K562 (cell line): ENCODE data around the gene DIP2B. TPM values are rescaled to one million over a fixed set of nuclear protein-coding genes. Genes with fewer than 3 reads are reported as not detected.

Experiments used
- ATAC-seq: fragments of 200-7000 bp; cut with Tn5 transposase; 3 replicates; pipeline ENCODE4 v1.9.1; 2020; ENCODE audit warnings: moderate library complexity
- BruUV-seq: library from RNA; stranded (reverse); fragments of 400-500 nt; replicated peaks from 2 replicates; lab custom pipeline; 2021; lab: Mats Ljungman, UMichigan
- CTCF ChIA-PET: fragments of 300-600 bp; formaldehyde crosslinking; extraction: SDS; loops from one replicate; lab custom pipeline; 2021; ENCODE audit warnings: low intra/inter-chr PET ratio; lab: Yijun Ruan, JAX
- POLR2A ChIA-PET: fragments of 300-600, 350-650 bp; sonication (Branson Sonifier 250); formaldehyde crosslinking; extraction: SDS; loops from one replicate; lab custom pipeline; 2021; ENCODE audit warnings: antibody characterized with exemption, inconsistent platforms; lab: Yijun Ruan, JAX
- DNase-seq, 4 experiments: peaks; one replicate each; pipeline versions ENCODE4 v3.0.0 to v3.0.0-alpha.2; 2011 to 2018; ENCODE audit warnings: low spot score in 3 of 4, mixed read lengths in 3 of 4; ENCODE audit errors: extremely low read depth in 1 of 4
- FAIRE-seq: peaks from 2 replicates; lab custom pipeline; 2011; peaks lifted over from hg19 to GRCh38; lab: Jason Lieb, UNC
- H2AFZ ChIP-seq: 2 replicates; pipeline ENCODE4 v1.6.0; 2011; ENCODE audit warnings: low read depth, low read length, control low read depth, inconsistent platforms
- H3K27ac ChIP-seq: fragments of 200-600 bp; 3 replicates; pipeline ENCODE4 v1.8.0; 2011; ENCODE audit warnings: low read depth, mild to moderate bottlenecking, control low read depth, inconsistent platforms, low read length, moderate library complexity, mixed read lengths; ENCODE audit errors: extremely low read depth
- H3K27me3 ChIP-seq, 2 experiments: fragments of 300-600 bp in 1 of 2; 2 replicates in 1 of 2; 3 replicates in 1 of 2; pipeline versions ENCODE4 v1.6.0 to v1.8.0; 2011; ENCODE audit warnings: inconsistent platforms in 2 of 2, low read length in 2 of 2, mild to moderate bottlenecking in 1 of 2, mixed read lengths in 1 of 2, moderate library complexity in 1 of 2; ENCODE audit not compliant: control insufficient read depth in 2 of 2, insufficient read depth in 2 of 2
- H3K36me3 ChIP-seq: fragments of 300-600 bp; 3 replicates; pipeline ENCODE4 v1.8.0; 2011; ENCODE audit warnings: mild to moderate bottlenecking, low read length, inconsistent platforms; ENCODE audit not compliant: control insufficient read depth, insufficient read depth
- H3K4me1 ChIP-seq, 2 experiments: fragments of 200-600 bp in 1 of 2; replicated peaks in 1 of 2; 2 replicates in 1 of 2; 3 replicates in 1 of 2; pipeline versions ENCODE4 v1.5.1 to v1.8.0; 2011; ENCODE audit warnings: inconsistent platforms in 2 of 2, low read length in 2 of 2, mild to moderate bottlenecking in 1 of 2, mixed read lengths in 1 of 2, moderate library complexity in 1 of 2; ENCODE audit not compliant: control insufficient read depth in 2 of 2, insufficient read depth in 2 of 2
- H3K4me2 ChIP-seq: 2 replicates; pipeline ENCODE4 v1.6.1; 2011; ENCODE audit warnings: low read length, control low read depth, inconsistent platforms, mixed read lengths; ENCODE audit not compliant: insufficient read depth
- H3K4me3 ChIP-seq: fragments of 200-600 bp; sonication (generic), shearing (Covaris generic); 2 replicates; pipeline ENCODE4 v1.5.1; 2016; ENCODE audit warnings: control low read depth, inconsistent platforms
- H3K79me2 ChIP-seq: fragments of 200-600 bp; 3 replicates; pipeline ENCODE4 v1.8.0; 2011; ENCODE audit warnings: low read length, inconsistent platforms; ENCODE audit not compliant: control insufficient read depth, insufficient read depth
- H3K9ac ChIP-seq, 2 experiments: 2 replicates each; pipeline versions ENCODE4 v1.6.0 to v1.6.1; 2011; ENCODE audit warnings: low read depth in 2 of 2, low read length in 2 of 2, control low read depth in 1 of 2, inconsistent platforms in 1 of 2, mild to moderate bottlenecking in 1 of 2, mixed read lengths in 1 of 2; ENCODE audit not compliant: insufficient read depth in 1 of 2
- H3K9me1 ChIP-seq: one replicate; pipeline ENCODE4 v1.6.0; 2011; ENCODE audit warnings: inconsistent platforms, mild to moderate bottlenecking, low read length, moderate library complexity; ENCODE audit not compliant: control insufficient read depth, insufficient read depth
- H3K9me3 ChIP-seq: replicated peaks from 2 replicates; pipeline ENCODE4 v1.5.1; 2011; ENCODE audit warnings: low read depth, low read length, inconsistent platforms; ENCODE audit not compliant: control insufficient read depth, insufficient read depth
- H4K20me1 ChIP-seq: replicated peaks from 2 replicates; pipeline ENCODE4 v1.6.1; 2011; ENCODE audit warnings: low read length, inconsistent platforms, mixed read lengths; ENCODE audit not compliant: control insufficient read depth, insufficient read depth
- CBFA2T3 ChIP-seq: fragments of 450-650 bp; IDR thresholded peaks from 2 replicates; pipeline ENCODE4 v1.6.1; 2017
- CREM ChIP-seq: IDR thresholded peaks from 2 replicates; pipeline ENCODE4 v1.6.1; 2014; ENCODE audit warnings: antibody characterized with exemption, low read depth
- DPF2 ChIP-seq: fragments of 450-650 bp; IDR thresholded peaks from 2 replicates; pipeline ENCODE4 v1.6.1; 2016
- HES1 ChIP-seq: fragments of 450-650 bp; IDR thresholded peaks from 2 replicates; pipeline ENCODE4 v1.6.1; 2016; ENCODE audit warnings: low read depth, mild to moderate bottlenecking, moderate library complexity
- JUND ChIP-seq, 2 experiments: IDR thresholded peaks; 2 replicates in 1 of 2; 3 replicates in 1 of 2; pipeline ENCODE4 v1.6.1; 2011; ENCODE audit warnings: borderline replicate concordance in 2 of 2, low read depth in 2 of 2, low read length in 2 of 2, improper control_type of control experiment in 1 of 2, missing biosample characterization in 1 of 2, missing genetic modification characterization in 1 of 2, missing genetic modification reagents in 1 of 2
- NCOA6 ChIP-seq: fragments of 450-650 bp; IDR thresholded peaks from 2 replicates; pipeline ENCODE4 v1.6.1; 2017; ENCODE audit warnings: mild to moderate bottlenecking
- NR2C1 ChIP-seq, 2 experiments: fragments of 450-650 bp; IDR thresholded peaks; 2 replicates each; pipeline ENCODE4 v1.6.1; 2017; ENCODE audit warnings: mild to moderate bottlenecking in 2 of 2, antibody characterized with exemption in 1 of 2, inconsistent platforms in 1 of 2, missing compliant biosample characterization in 1 of 2, missing genetic modification characterization in 1 of 2
- NR2C2 ChIP-seq, 2 experiments: fragments of 200-800 bp in 1 of 2; sonication (Bioruptor generic) in 1 of 2; sonication (generic) in 1 of 2; formaldehyde crosslinking in 1 of 2; IDR thresholded peaks; 2 replicates each; pipeline versions ENCODE4 v1.6.1 to v1.8.0; 2016 to 2022; ENCODE audit warnings: mild to moderate bottlenecking in 1 of 2, missing compliant biosample characterization in 1 of 2, missing genetic modification characterization in 1 of 2, missing genetic modification reagents in 1 of 2
- SIX5 ChIP-seq, 2 experiments: IDR thresholded peaks; 2 replicates each; pipeline ENCODE4 v1.6.1; 2011; ENCODE audit warnings: low read length in 2 of 2, borderline replicate concordance in 1 of 2, low read depth in 1 of 2, mild to moderate bottlenecking in 1 of 2, moderate library complexity in 1 of 2; ENCODE audit not compliant: insufficient read depth in 1 of 2
- SMARCA4 ChIP-seq: fragments of 450-650 bp; IDR thresholded peaks from 2 replicates; pipeline ENCODE4 v1.6.1; 2016
- SMARCE1 ChIP-seq: fragments of 450-650 bp; IDR thresholded peaks from 2 replicates; pipeline ENCODE4 v1.7.1; 2016; ENCODE audit warnings: mild to moderate bottlenecking
- SOX6 ChIP-seq: fragments of 450-650 bp; IDR thresholded peaks from 2 replicates; pipeline ENCODE4 v1.6.1; 2014; ENCODE audit warnings: mild to moderate bottlenecking
- TEAD4 ChIP-seq, 2 experiments: sonication (generic) in 1 of 2; formaldehyde crosslinking in 1 of 2; IDR thresholded peaks; 2 replicates each; pipeline versions ENCODE4 v1.6.1 to v1.8.0; 2012 to 2022; ENCODE audit warnings: borderline replicate concordance in 1 of 2, inconsistent platforms in 1 of 2, low read length in 1 of 2, mild to moderate bottlenecking in 1 of 2, missing genetic modification reagents in 1 of 2
- XRCC4 ChIP-seq: IDR thresholded peaks from one replicate; pipeline ENCODE4 v1.6.1; 2011; ENCODE audit not compliant: insufficient read depth, insufficient read length; ENCODE audit errors: extremely low read depth
- ZBTB11 ChIP-seq, 3 experiments: fragments of 200-800 bp in 1 of 3; fragments of 250-450 bp in 1 of 3; fragments of 450-650 bp in 1 of 3; sonication (Bioruptor Pico) in 1 of 3; sonication (Bioruptor generic) in 1 of 3; formaldehyde crosslinking in 1 of 3; IDR thresholded peaks; 2 replicates each; pipeline versions ENCODE4 v1.6.1 to v1.8.0; 2016 to 2022; ENCODE audit warnings: mild to moderate bottlenecking in 2 of 3, missing genetic modification characterization in 2 of 3, missing compliant biosample characterization in 1 of 3, moderate library complexity in 1 of 3
- ZBTB17 ChIP-seq: fragments of 450-650 bp; formaldehyde crosslinking; IDR thresholded peaks from 2 replicates; pipeline ENCODE4 v1.4.0; 2020; ENCODE audit warnings: mild to moderate bottlenecking
- ZNF165 ChIP-seq: fragments of 250-450 bp; sonication (Bioruptor Pico); IDR thresholded peaks from 2 replicates; pipeline ENCODE4 v1.4.0; 2020; ENCODE audit warnings: borderline replicate concordance
- ZNF717 ChIP-seq: fragments of 250-450 bp; sonication (Bioruptor Pico); IDR thresholded peaks from 2 replicates; pipeline ENCODE4 v1.5.0; 2021
- WGBS: fragments of 100-300 bp; shearing (Covaris generic); methylation state at CpG from one replicate; pipeline ENCODE4 v1.1.6; 2016; ENCODE audit warnings: low coverage, mixed read lengths; ENCODE audit not compliant: insufficient coverage; ENCODE audit errors: missing lambda C conversion rate; 5-methylcytosine and 5-hydroxymethylcytosine counted together
- in situ Hi-C: fragments of 300-500 bp; cut with MboI; formaldehyde crosslinking; loops from 4 replicates; pipeline ENCODE4 v1.15.0; 2018; ENCODE audit warnings: inconsistent platforms, mixed read lengths
- intact Hi-C: fragments of 100-400 bp; cut with micrococcal nuclease; formaldehyde crosslinking; loops from 2 replicates; pipeline ENCODE4 v1.14.2; 2022
- polyA plus RNA-seq, 8 experiments: library from polyadenylated mRNA; depleted of rRNA in 4 of 8; stranded (reverse) in 5 of 8; unstranded in 3 of 8; fragments of >200 nt; fragmentation: Nextera tagmentation in 2 of 8; fragmentation: Illumina TruSeq in 1 of 8; extraction: Ambion mirVana in 2 of 8; extraction: Trizol in 1 of 8; gene quantifications; 2 replicates each; pipeline versions ENCODE4 v1.2.1 to v1.2.3, GENCODE V29; 2011 to 2014; ENCODE audit warnings: inconsistent platforms in 1 of 8, missing spikeins in 1 of 8
- total RNA-seq, 7 experiments: library from RNA; depleted of rRNA in 6 of 7; stranded (reverse); fragments of >200 nt in 6 of 7; fragmentation: Illumina TruSeq in 2 of 7; extraction: Trizol in 2 of 7; gene quantifications; 2 replicates each; pipeline versions ENCODE4 v1.2.1 to v1.2.3, GENCODE V29; 2011 to 2021; ENCODE audit warnings: low replicate concordance in 1 of 7

The DIP2B gene
- total and polyA plus RNA-seq, 9 of the 15 experiments (the other 6 are each of a cell fraction or from before 2014, with no cell fraction given): 4.6 to 26.1 (median 18.8) TPM

- BruUV-seq: no TSS peak
- no peaks in the 10 kb centered on the region for H3K9me3 ChIP-seq
- no peak overlapping the region for H3K4me3 ChIP-seq
- WGBS: 33% methylated on average over 2 of the region's 2 CpGs
- intact Hi-C loops: no loop called here
- 0 out of 2 replicates have a peak overlapping the region, but pooled peaks have one; percentile 36 for H3K4me2 ChIP-seq
- H3K27me3 ChIP-seq: no peaks in the 10 kb centered on the region
- CTCF ChIA-PET: no interaction called here
- H3K79me2 ChIP-seq: no peaks in the 10 kb centered on the region
- no peaks in the 10 kb centered on the region for H3K9me1 ChIP-seq
- DNase-seq: peak in 1 of 4 experiments; percentile 17
- ATAC-seq: peak; percentile 60
- POLR2A ChIA-PET: interaction anchor here (0.6 to 3.9 kb wide), 4 partner anchors 9 to 81 kb away, joined by 3 to 15 read pairs (median 4); partner anchors contain the start of gene ATF1
- no peaks in the 10 kb centered on the region for H4K20me1 ChIP-seq
- H3K9ac ChIP-seq: no peak overlapping the region
- in situ Hi-C loops: loop anchor here (10.0 kb wide), 1 partner anchor 245 kb away; the partner anchor contains the start of gene DIP2B
- peaks cover 33% of the 10 kb centered on the region; the same call in 2 of the 3 replicates for H3K36me3 ChIP-seq
- no peak overlapping the region for H3K27ac ChIP-seq
- H2AFZ ChIP-seq: no peak overlapping the region
- peaks cover 0 to 16% of the 10 kb centered on the region in 2 experiments; a peak in 4 of 5 replicates for H3K4me1 ChIP-seq
- peak; percentile 65 for FAIRE-seq
- TF ChIP-seq SIX5 (IDR thresholded peaks at IDR 0.05; ENCODE audit: borderline replicate concordance in 1 of 2, insufficient read depth in 1 of 2, low read depth in 1 of 2, low read length in 2 of 2): no peak
- TF ChIP-seq NR2C1 (IDR thresholded peaks at IDR 0.05): no peak
- 0 out of 2 replicates have a peak, but pooled peaks have one; percentile 43 for TF ChIP-seq NR2C1 (tag; IDR thresholded peaks at IDR 0.05)
- TF ChIP-seq NCOA6: no peak
- TF ChIP-seq SOX6: peak; percentile 88
- TF ChIP-seq ZNF165 (CRISPR knock-in tag): no peak
- TF ChIP-seq JUND (IDR thresholded peaks at IDR 0.05; ENCODE audit: borderline replicate concordance, low read depth, low read length): no peak
- TF ChIP-seq JUND (tag; IDR thresholded peaks at IDR 0.05; ENCODE audit: borderline replicate concordance, low read depth, low read length): no peak
- no peak for TF ChIP-seq ZBTB17 (CRISPR knock-in tag)
- no peak for TF ChIP-seq ZBTB11 (CRISPR knock-in tag; IDR thresholded peaks at IDR 0.05)
- no peak for TF ChIP-seq XRCC4
- 0 out of 2 replicates have a peak, but pooled peaks have one; percentile 18 for TF ChIP-seq CBFA2T3
- no peak for TF ChIP-seq ZNF717 (CRISPR knock-in tag)
- TF ChIP-seq SMARCE1: 0 out of 2 replicates have a peak, but pooled peaks have one; percentile 16
- TF ChIP-seq CREM: no peak
- peak; percentile 22; the same call in 1 of the 2 replicates for TF ChIP-seq TEAD4 (IDR thresholded peaks at IDR 0.05; ENCODE audit: low read length)
- no peak for TF ChIP-seq TEAD4 (CRISPR knock-in tag; IDR thresholded peaks at IDR 0.05; ENCODE audit: borderline replicate concordance)
- no peak for TF ChIP-seq NR2C2 (CRISPR knock-in tag; IDR thresholded peaks at IDR 0.05)
- peak; percentile 64 for TF ChIP-seq NR2C2 (tag; IDR thresholded peaks at IDR 0.05)
- TF ChIP-seq HES1: no peak
- TF ChIP-seq SMARCA4: peak; percentile 39; the same call in 1 of the 2 replicates
- TF ChIP-seq DPF2: peak; percentile 53; the same call in 1 of the 2 replicates
These were observed 244.7 kb downstream of the DIP2B start for GRCh38 chr12:50749459-50749882.
